ENCODE data around the gene CMYA5. TPM values are rescaled to one million over a fixed set of nuclear protein-coding genes. Genes with fewer than 3 reads are reported as not detected.

CMYA5 gene
- total RNA-seq, 2 experiments from 2014 or later, result 0.13 to 0.21 TPM

GRCh38 chr5:79845448-79846197 lies 156.0 kb downstream of the CMYA5 start:
- POLR2A ChIA-PET, result interaction anchor here (0.6 to 1.0 kb wide), 2 partner anchors 146 to 312 kb away, joined by 3 read pairs; no protein-coding TSS in a partner anchor

DNA sequence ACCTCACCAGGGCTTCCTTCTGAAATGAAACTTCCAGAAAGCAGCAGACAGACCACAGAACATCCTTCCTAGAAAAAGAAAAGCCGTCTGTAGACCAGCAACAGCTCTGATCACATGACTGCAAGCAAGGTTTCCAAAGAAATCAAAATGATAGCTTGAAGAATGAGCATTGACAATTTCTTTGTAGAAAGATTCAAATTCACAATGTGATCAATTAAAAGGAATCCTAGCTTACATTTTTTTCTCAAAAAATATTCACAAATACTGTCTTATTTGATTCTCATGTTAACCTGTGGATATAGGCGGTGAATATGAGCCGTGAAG lies 156.5 kb downstream of the CMYA5 start:
- Histone ChIP-seq H3K27ac (ENCODE audit: low read depth, low read length, poor library complexity, severe bottlenecking) (no peak overlapping the region), H3K36me3 (ENCODE audit: insufficient read depth, low read length) (no peaks in the 10 kb centered on the region), H3K4me2 (ENCODE audit: low read length) (no peak overlapping the region), H3K9me2 (ENCODE audit: insufficient read depth, low read length) (no peaks in the 10 kb centered on the region), H3K79me2 (ENCODE audit: insufficient read depth, low read depth, low read length) (no peaks in the 10 kb centered on the region), H3K4me1 (ENCODE audit: insufficient read depth, low read length, poor library complexity, severe bottlenecking) (no peaks in the 10 kb centered on the region), H3K9me3 (ENCODE audit: low read length) (no peaks in the 10 kb centered on the region), H3K4me3 (ENCODE audit: low read depth, low read length, poor library complexity, severe bottlenecking) (no peak overlapping the region), H2AFZ (ENCODE audit: low read length) (no peak overlapping the region), H4K20me1 (ENCODE audit: insufficient read depth, low read length) (no peaks in the 10 kb centered on the region)
- DNase-seq (ENCODE audit: low spot score), result no peak
- TF ChIP-seq CTCF (conservative IDR thresholded peaks at IDR 0.05; ENCODE audit: low read length) (no peak), EZH2phosphoT487 (IDR thresholded peaks at IDR 0.05; ENCODE audit: borderline replicate concordance, low read depth, low read length) (no peak)
- intact Hi-C loops (cut with micrococcal nuclease; ENCODE audit: unreplicated experiment), result no loop called here
- CTCF ChIA-PET (ENCODE audit: unreplicated experiment), result no interaction called here
- POLR2A ChIA-PET, result interaction anchor here (1.0 to 1.2 kb wide), 2 partner anchors 14 to 146 kb away, joined by 3 read pairs; no protein-coding TSS in a partner anchor
- BruUV-seq (replicated peaks), result no TSS peak

More at GRCh38 chr5:79845448-79846197, 156.0 kb downstream of the CMYA5 start:
- no peak for DNase-seq (ENCODE audit: low spot score)
- TF ChIP-seq CTCF (conservative IDR thresholded peaks at IDR 0.05; ENCODE audit: low read length), result no peak
- no peak for TF ChIP-seq EZH2phosphoT487 (IDR thresholded peaks at IDR 0.05; ENCODE audit: borderline replicate concordance, low read depth, low read length)
- no peaks in the 10 kb centered on the region for H4K20me1 ChIP-seq (ENCODE audit: insufficient read depth, low read length)
- no peaks in the 10 kb centered on the region for H3K4me1 ChIP-seq (ENCODE audit: insufficient read depth, low read length, poor library complexity, severe bottlenecking)
- CTCF ChIA-PET (ENCODE audit: unreplicated experiment), result no interaction called here
- H3K79me2 ChIP-seq (ENCODE audit: insufficient read depth, low read depth, low read length), result no peaks in the 10 kb centered on the region
- H3K4me2 ChIP-seq (ENCODE audit: low read length), result no peak overlapping the region
- H3K4me3 ChIP-seq (ENCODE audit: low read depth, low read length, poor library complexity, severe bottlenecking), result no peak overlapping the region
- intact Hi-C loops (cut with micrococcal nuclease; ENCODE audit: unreplicated experiment), result no loop called here
- H2AFZ ChIP-seq (ENCODE audit: low read length), result no peak overlapping the region
- no TSS peak for BruUV-seq (replicated peaks)
- H3K9me3 ChIP-seq (ENCODE audit: low read length), result no peaks in the 10 kb centered on the region
- H3K9me2 ChIP-seq (ENCODE audit: insufficient read depth, low read length), result no peaks in the 10 kb centered on the region
- H3K27ac ChIP-seq (ENCODE audit: low read depth, low read length, poor library complexity, severe bottlenecking), result no peak overlapping the region
- no peaks in the 10 kb centered on the region for H3K36me3 ChIP-seq (ENCODE audit: insufficient read depth, low read length)

DNA sequence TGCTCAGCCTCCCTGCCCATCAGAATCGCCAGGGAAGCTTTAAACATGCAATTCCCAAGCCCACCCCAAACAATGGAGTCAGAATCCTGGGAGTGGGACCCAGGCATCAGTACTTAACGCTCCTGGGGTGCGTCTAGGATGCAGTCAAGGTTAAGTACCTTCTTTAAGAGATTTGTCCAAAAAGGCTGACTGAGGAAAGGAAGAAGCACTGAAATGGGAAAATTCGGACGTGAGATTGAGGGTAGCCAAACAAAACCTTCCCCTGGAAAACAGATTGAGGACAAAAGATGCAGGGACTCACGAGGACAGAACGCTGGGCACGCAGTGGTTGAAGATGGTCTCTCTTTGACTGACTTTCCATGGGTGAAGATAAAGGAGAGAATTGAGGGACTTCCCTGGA lies 157.9 kb downstream of the CMYA5 start:
- TF ChIP-seq CTCF (conservative IDR thresholded peaks at IDR 0.05; ENCODE audit: low read length) (no peak), EZH2phosphoT487 (IDR thresholded peaks at IDR 0.05; ENCODE audit: borderline replicate concordance, low read depth, low read length) (no peak)
- BruUV-seq (replicated peaks), result no TSS peak

More for the DNA sequence above, 157.9 kb downstream of the CMYA5 start:
- Histone ChIP-seq H2AFZ (ENCODE audit: low read length) (no peak overlapping the region), H3K36me3 (ENCODE audit: insufficient read depth, low read length) (no peaks in the 10 kb centered on the region), H4K20me1 (ENCODE audit: insufficient read depth, low read length) (no peaks in the 10 kb centered on the region), H3K9me2 (ENCODE audit: insufficient read depth, low read length) (no peaks in the 10 kb centered on the region), H3K4me1 (ENCODE audit: insufficient read depth, low read length, poor library complexity, severe bottlenecking) (no peaks in the 10 kb centered on the region), H3K4me3 (ENCODE audit: low read depth, low read length, poor library complexity, severe bottlenecking) (no peak overlapping the region), H3K27ac (ENCODE audit: low read depth, low read length, poor library complexity, severe bottlenecking) (no peak overlapping the region), H3K79me2 (ENCODE audit: insufficient read depth, low read depth, low read length) (no peaks in the 10 kb centered on the region), H3K9me3 (ENCODE audit: low read length) (no peaks in the 10 kb centered on the region), H3K4me2 (ENCODE audit: low read length) (no peak overlapping the region)
- intact Hi-C loops (cut with micrococcal nuclease; ENCODE audit: unreplicated experiment), result no loop called here
- POLR2A ChIA-PET, result interaction anchor here (0.6 kb wide), 1 partner anchor 476 kb away, joined by 5 read pairs; no protein-coding TSS in a partner anchor
- CTCF ChIA-PET (ENCODE audit: unreplicated experiment), result no interaction called here
- no peak for DNase-seq (ENCODE audit: low spot score)
